Transverse colon (tissue), 4 donors: ENCODE results near the gene SHISAL1. TPM values are rescaled to one million over a fixed set of nuclear protein-coding genes. Genes with fewer than 3 reads are reported as not detected.

Experiments used
- DNase-seq: peaks from one replicate; pipeline ENCODE4 v3.0.0-alpha.2; 2019
- H3K27ac ChIP-seq, 4 donors: fragments of 200-600 bp; sonication (generic); 2 replicates each; pipeline ENCODE4 v1.5.1; 2016 to 2018; ENCODE audit warnings: inconsistent platforms in 4 of 4
- H3K27me3 ChIP-seq: fragments of 200-600 bp; sonication (generic); 2 replicates; pipeline ENCODE4 v1.5.1; 2017; ENCODE audit warnings: inconsistent platforms
- H3K36me3 ChIP-seq, 4 donors: fragments of 200-600 bp; sonication (generic); 2 replicates each; pipeline ENCODE4 v1.5.1; 2017 to 2019; ENCODE audit warnings: inconsistent platforms in 4 of 4
- H3K4me1 ChIP-seq, 4 donors: fragments of 200-600 bp; sonication (generic); 2 replicates each; pipeline ENCODE4 v1.5.1; 2017 to 2020; ENCODE audit warnings: inconsistent platforms in 4 of 4
- H3K4me3 ChIP-seq, 4 donors: fragments of 200-600 bp; sonication (generic); 1 replicate in 1 of 4; 2 replicates in 3 of 4; pipeline versions ENCODE4 v1.5.1 to v1.6.1; 2017 to 2019; ENCODE audit warnings: inconsistent platforms in 4 of 4
- H3K9me3 ChIP-seq, 2 donors: fragments of 200-600 bp; sonication (generic); 2 replicates each; pipeline ENCODE4 v1.5.1; 2017 to 2019; ENCODE audit warnings: inconsistent platforms in 2 of 2
- CTCF ChIP-seq, 5 experiments: fragments of 200-600 bp in 3 of 5; fragments of 450-650 bp in 2 of 5; sonication (generic) in 3 of 5; IDR thresholded peaks; 1 replicate in 2 of 5; 2 replicates in 3 of 5; pipeline ENCODE4 v1.5.1; 2016 to 2017; ENCODE audit warnings: antibody characterized with exemption in 5 of 5, inconsistent platforms in 3 of 5, mild to moderate bottlenecking in 2 of 5, moderate library complexity in 1 of 5
- EP300 ChIP-seq: sonication (generic); formaldehyde crosslinking; IDR thresholded peaks from one replicate; pipeline ENCODE4 v1.6.1; 2017; ENCODE audit warnings: antibody characterized with exemption, low read depth
- POLR2A ChIP-seq: fragments of 450-650 bp; IDR thresholded peaks from one replicate; pipeline ENCODE4 v1.6.1; 2016; ENCODE audit warnings: antibody characterized with exemption, mild to moderate bottlenecking, moderate library complexity
- POLR2AphosphoS5 ChIP-seq, 3 donors: sonication (generic); formaldehyde crosslinking; IDR thresholded peaks; one replicate each; pipeline ENCODE4 v1.6.1; 2016; ENCODE audit warnings: antibody characterized with exemption in 3 of 3
- whole genome bisulfite sequencing, 2 donors: methylation state at CpG; one replicate each; pipeline ENCODE4 v1.1.5; 2018; ENCODE audit warnings: low coverage in 1 of 2; 5-methylcytosine and 5-hydroxymethylcytosine counted together
- in situ Hi-C, 4 donors: fragments of 200-750 bp; cut with MboI; loops; one replicate each; pipeline versions ENCODE4 v1.15.0 to v1.15.1; 2017; ENCODE audit warnings: low sequenced_read_pairs in 3 of 4, low pct_ligation_motif_present in 1 of 4, low pct_unique_long_range_greater_than_20kb in 1 of 4
- intact Hi-C: fragments of 100-400 bp; cut with DNase I; formaldehyde crosslinking; loops from one replicate; pipeline ENCODE4 v1.15.1; 2023; ENCODE audit warnings: low total_unique reads
- total RNA-seq, 4 donors: library from RNA; depleted of rRNA; stranded (reverse); fragments of >200 nt; gene quantifications; one replicate each; pipeline ENCODE4 v1.1.0, GENCODE V29; 2016

Gene SHISAL1
- total RNA-seq, 4 donors from 2014 or later: 1.9 to 4.6 (median 3.2) TPM

- Histone ChIP-seq H3K4me1 (peaks cover 0 to 4% (median 0%) of the 10 kb centered on the region in 4 donors), H3K9me3 (no peaks in the 10 kb centered on the region), H3K36me3 (no peaks in the 10 kb centered on the region), H3K27me3 (no peaks in the 10 kb centered on the region), H3K4me3 (no peak overlapping the region), H3K27ac (no peak overlapping the region)
- in situ Hi-C loops (no loop called here), intact Hi-C loops (no loop called here)
- 82% methylated on average over 12 of the region's 12 CpGs; no CpG with 5 or more reads in 1 of the 2 donors for WGBS, 2 donors
- DNase-seq: no peak
- no peak for TF ChIP-seq POLR2A
Observed at GRCh38 chr22:44293034-44293433, 19.7 kb downstream of the SHISAL1 start.

GRCh38 chr22:44292521-44292920, 20.2 kb downstream of the SHISAL1 start:
- Histone ChIP-seq H3K27ac (no peak overlapping the region), H3K9me3 (no peaks in the 10 kb centered on the region), H3K4me3 (no peak overlapping the region), H3K36me3 (no peaks in the 10 kb centered on the region), H3K27me3 (no peaks in the 10 kb centered on the region), H3K4me1 (peaks cover 0 to 4% (median 0%) of the 10 kb centered on the region in 4 donors)
- TF ChIP-seq EP300: no peak
- TF ChIP-seq CTCF (IDR thresholded peaks at IDR 0.05): no peak
- no peak for TF ChIP-seq POLR2AphosphoS5 (IDR thresholded peaks at IDR 0.05)
- no peak for TF ChIP-seq POLR2A
- intact Hi-C loops (no loop called here), in situ Hi-C loops (no loop called here)
- WGBS, 2 donors: 86 to 93% methylated on average over 3 to 10 of the region's 10 CpGs
- no peak for DNase-seq

DNA sequence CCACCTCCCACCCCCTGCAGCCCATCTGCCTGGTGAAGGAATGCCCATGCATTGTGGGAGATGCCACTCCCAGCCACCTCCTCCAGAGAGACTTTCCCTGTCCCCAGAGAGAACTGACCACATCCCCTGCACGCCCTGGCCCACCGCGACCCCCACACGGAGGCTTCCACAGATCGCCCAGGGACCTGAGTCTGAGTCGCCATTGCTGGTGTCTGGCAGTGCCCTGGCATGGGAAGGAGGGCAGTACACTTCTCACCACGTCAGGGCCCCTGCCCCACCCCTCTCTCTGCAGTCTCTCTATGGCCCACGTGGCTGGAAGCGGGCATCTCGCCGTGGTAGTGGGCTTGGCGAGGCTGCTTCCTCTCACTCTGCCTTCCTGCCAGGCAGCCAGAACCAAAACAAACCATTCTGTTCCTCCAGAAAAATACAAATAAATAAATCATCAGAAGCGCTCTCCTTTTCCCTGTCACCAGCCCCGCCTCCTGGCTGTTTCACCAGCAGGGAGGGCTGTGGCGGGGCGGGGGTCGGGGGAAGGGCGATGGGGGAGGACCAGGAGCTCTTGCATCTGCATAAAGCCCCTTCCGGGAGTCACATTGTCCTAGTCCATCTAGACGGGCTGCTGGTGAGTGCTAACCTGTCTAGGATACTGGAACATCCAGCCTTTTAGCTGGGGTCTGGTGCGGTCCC, 20.9 kb downstream of the SHISAL1 start:
- TF ChIP-seq CTCF (IDR thresholded peaks at IDR 0.05) (no peak), POLR2AphosphoS5 (IDR thresholded peaks at IDR 0.05) (no peak), EP300 (no peak), POLR2A (no peak)
- 35% methylated on average over 19 of the region's 21 CpGs; no CpG with 5 or more reads in 1 of the 2 donors for WGBS, 2 donors
- in situ Hi-C loops (no loop called here), intact Hi-C loops (no loop called here)
- no peaks in the 10 kb centered on the region for H3K36me3 ChIP-seq
- H3K27ac ChIP-seq: no peak overlapping the region
- H3K27me3 ChIP-seq: no peaks in the 10 kb centered on the region
- H3K9me3 ChIP-seq: no peaks in the 10 kb centered on the region
- no peak for DNase-seq
- H3K4me3 ChIP-seq: no peak overlapping the region
- H3K4me1 ChIP-seq: peaks cover 0 to 4% (median 0%) of the 10 kb centered on the region in 4 donors

- TF ChIP-seq EP300 (no peak), CTCF (IDR thresholded peaks at IDR 0.05) (no peak), POLR2A (no peak), POLR2AphosphoS5 (IDR thresholded peaks at IDR 0.05) (no peak)
- H3K4me1 ChIP-seq: peaks cover 0 to 4% (median 0%) of the 10 kb centered on the region in 4 donors
- no peaks in the 10 kb centered on the region for H3K36me3 ChIP-seq
- H3K4me3 ChIP-seq: no peak overlapping the region
- no peaks in the 10 kb centered on the region for H3K27me3 ChIP-seq
- in situ Hi-C loops: no loop called here
- no peak for DNase-seq
- no peaks in the 10 kb centered on the region for H3K9me3 ChIP-seq
- WGBS, 2 donors: 65% methylated on average over 8 of the region's 8 CpGs; no CpG with 5 or more reads in 1 of the 2 donors
- intact Hi-C loops: no loop called here
- H3K27ac ChIP-seq: no peak overlapping the region
Observed at GRCh38 chr22:44291265-44291664, 21.5 kb downstream of the SHISAL1 start.
